GM19351 (cell line): ENCODE results near the gene PCNA.

Experiments
- ATAC-seq: cut with Tn5 transposase; IDR thresholded peaks from one replicate; pipeline ENCODE4 v1.9.1; 2021; ENCODE audit warnings: mild to moderate bottlenecking, moderate library complexity; ENCODE audit not compliant: unreplicated experiment

PCNA gene

DNA sequence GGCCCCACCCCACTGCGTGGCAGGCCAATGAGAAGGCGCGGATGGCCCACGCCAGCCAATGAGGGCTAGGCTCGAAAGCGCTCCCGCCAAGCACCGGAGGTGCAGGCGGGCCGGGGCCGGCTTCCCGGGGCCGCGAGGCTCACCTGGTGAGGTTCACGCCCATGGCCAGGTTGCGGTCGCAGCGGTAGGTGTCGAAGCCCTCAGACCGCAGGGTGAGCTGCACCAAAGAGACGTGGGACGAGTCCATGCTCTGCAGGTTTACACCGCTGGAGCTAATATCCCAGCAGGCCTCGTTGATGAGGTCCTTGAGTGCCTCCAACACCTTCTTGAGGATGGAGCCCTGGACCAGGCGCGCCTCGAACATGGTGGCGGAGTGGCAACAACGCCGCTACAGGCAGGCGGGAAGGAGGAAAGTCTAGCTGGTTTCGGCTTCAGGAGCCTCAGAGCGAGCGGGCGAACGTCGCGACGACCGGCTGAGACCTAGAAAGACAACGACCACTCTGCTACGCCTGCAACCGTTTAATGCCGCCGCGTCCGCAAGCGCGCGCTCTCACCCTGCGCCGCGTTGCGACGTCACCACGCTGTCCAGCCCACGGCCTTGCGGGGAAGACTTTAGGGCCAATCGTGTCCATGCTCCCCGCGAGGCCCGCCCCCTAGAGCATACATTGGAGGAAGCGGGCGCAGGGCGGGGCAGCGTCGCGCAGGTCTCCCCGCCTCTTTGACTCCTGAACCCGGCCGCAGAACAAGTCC, at the start of gene PCNA:
Gene PCNA (minus strand): TSS at position 524 of the 750 bp plus-strand sequence. CDS start 160 bp downstream, at position 364.
- peak; percentile 91 for ATAC-seq

- no peak for ATAC-seq
Measured at GRCh38 chr20:5168651-5169396, 49.1 kb upstream of the PCNA start.

DNA sequence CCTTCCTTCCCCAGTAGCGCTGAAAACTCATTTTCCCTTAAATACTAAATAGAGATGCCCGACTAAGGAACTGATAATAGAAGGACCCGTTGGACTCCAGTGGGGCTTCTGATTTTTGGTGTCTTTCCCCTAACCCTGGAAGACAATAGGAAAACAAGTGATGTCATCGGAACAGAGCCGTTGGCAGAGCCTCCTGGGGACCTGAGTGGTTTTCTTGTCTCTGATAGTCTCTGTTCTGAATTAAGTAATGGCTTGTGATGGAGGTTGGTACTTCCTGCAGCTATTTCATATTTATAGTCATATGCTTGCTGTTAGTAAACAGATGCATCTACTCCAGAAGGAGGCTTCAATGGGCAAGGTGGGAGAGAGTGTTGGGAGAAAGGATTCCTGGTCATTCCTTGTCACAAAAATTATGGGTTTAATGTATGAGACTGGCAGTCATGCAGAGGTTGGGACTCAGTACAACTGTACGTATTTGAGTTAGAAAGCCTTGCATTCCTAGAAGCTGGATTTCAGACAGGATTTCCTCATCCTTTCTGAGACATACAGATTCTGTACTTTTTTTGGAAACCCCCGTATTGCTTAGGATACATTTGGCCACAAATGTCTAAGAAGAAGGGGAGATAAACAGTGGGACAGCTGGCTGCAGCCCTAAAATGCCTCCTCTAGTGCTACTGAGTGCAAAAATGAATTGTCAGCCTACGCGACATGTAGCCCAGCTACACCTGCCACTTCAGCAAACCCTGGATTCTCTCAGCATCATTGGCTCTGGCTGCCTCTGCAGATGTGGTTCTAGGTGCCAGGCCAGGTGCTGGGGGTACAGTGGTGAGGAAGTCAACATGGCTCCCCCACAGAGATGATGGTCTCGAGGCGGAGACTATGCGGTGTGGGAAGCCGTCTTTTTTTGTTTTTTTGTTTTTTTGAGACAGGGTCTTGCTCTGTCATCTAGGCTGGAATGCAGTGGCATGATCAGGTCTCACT, 45.2 kb upstream of the PCNA start:
- no peak for ATAC-seq

GRCh38 chr20:5161536-5162164, 41.9 kb upstream of the PCNA start:
- no peak for ATAC-seq

GRCh38 chr20:5160882-5161281, 41.1 kb upstream of the PCNA start:
- no peak for ATAC-seq

DNA sequence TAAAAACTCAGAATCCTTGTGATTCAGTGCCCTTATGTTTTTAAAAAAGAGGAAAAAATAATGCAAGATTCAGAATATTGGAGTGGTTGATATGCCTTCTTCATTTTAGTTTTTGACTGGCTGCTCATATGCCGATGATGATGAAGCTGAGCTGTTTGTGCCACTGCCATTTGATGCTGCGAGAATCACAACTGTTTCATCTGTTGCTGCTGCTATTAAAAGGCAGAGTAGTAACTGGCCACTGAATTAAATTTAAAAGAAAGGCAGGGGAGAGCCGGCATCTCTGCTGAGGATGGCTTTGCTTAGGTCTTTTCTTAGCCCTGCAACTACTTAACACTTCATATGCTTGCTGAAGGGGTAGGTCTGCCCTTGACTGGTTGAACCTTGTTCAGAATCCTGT, 40.2 kb upstream of the PCNA start:
- no peak for ATAC-seq

- ATAC-seq, result no peak
Measured at GRCh38 chr20:5156675-5157448, 37.1 kb upstream of the PCNA start.

DNA sequence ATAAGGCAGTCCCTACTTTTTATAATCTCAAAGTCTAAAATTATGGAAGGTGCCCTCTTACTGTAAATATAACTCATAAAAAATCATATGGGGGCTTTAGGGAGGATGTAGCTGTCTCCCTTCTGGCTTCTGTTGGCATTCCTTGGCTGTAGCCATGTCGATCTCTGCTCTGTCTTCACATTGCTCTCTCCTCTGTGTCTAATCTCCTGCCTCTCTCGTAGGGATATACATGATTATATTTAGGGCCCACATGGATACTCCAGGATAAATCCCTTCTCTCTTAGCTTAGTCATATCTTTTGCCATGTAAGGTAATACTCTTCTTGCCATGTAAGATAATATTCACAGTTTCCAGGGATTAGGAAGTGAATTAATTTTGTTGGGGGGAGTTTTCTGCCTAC, 35.6 kb upstream of the PCNA start:
- no peak for ATAC-seq

DNA sequence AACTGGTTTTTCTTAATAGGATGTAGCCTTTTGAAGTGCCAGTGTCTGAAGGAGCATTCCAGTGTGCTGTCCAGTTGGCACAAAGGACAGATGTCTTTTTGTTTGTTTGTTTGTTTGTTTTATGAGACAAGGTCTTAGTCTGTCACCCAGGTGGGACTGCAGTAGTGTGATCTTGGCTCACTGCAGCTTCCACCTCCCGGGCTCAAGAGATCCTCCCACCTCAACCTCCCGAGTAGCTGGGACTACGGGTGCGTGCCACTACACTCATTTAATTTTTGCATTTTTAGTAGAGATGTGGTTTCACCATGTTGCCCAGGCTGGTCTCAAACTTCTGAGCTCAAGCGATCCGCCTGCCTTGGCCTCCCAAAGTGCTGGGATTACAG, 34.8 kb upstream of the PCNA start:
- ATAC-seq, result no peak

GRCh38 chr20:5153612-5154542, 34.1 kb upstream of the PCNA start:
- no peak for ATAC-seq

DNA sequence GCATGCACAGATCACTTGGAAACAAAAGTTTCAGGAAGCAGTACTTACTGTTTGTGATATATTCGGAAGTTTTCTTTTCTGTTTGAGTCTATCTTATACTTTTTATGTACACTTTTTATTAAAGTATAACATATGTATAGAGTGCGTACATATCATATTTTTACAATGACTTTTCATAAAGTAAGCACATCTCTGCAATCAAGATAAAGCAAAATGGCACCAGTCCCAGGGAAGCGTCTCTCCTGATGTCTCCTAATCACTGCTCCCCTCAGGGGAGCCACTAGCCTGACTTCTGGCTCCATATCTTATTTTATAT, 33.4 kb upstream of the PCNA start:
- ATAC-seq, result no peak

- ATAC-seq, result no peak
Measured at GRCh38 chr20:5150226-5151076, 30.7 kb upstream of the PCNA start.

DNA sequence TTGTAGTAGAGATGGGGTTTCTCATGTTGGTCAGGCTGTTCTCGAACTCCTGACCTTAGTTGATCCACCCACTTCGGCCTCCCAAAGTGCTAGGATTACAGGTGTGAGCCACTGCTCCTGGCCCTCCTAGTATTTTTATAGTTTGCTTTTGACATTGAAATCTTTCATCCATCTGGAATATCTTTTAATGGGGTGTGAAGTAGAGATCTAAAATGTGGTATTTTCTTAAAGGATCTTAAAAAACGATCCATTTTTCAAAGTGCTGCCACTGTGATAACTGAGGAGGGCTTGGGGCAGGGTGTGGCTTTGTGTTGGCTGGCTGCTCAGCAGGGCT, 30.1 kb upstream of the PCNA start:
- no peak for ATAC-seq

DNA sequence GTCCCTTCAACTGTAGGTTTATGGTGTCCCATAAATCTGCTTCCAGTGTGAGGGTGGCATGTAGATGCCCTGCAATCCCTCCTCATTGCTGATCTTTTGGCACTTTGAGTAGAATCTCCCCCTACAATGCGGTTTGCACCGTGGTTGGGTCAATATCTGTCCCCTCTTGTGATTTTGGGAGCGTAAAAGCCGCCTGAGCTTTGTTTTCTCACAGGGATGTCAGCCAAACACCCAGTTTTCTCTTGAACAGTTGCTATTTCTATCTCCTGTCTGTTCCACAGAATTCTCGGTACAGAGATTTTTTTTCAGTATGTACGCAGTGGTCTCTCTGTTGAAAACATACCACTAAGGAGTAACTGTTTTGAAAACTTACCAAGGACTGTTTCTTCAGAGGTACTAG, 28.8 kb upstream of the PCNA start:
- ATAC-seq, result no peak

GRCh38 chr20:5146871-5147592, 27.3 kb upstream of the PCNA start:
- ATAC-seq, result no peak

GRCh38 chr20:5146099-5146668, 26.4 kb upstream of the PCNA start:
- ATAC-seq, result no peak

DNA sequence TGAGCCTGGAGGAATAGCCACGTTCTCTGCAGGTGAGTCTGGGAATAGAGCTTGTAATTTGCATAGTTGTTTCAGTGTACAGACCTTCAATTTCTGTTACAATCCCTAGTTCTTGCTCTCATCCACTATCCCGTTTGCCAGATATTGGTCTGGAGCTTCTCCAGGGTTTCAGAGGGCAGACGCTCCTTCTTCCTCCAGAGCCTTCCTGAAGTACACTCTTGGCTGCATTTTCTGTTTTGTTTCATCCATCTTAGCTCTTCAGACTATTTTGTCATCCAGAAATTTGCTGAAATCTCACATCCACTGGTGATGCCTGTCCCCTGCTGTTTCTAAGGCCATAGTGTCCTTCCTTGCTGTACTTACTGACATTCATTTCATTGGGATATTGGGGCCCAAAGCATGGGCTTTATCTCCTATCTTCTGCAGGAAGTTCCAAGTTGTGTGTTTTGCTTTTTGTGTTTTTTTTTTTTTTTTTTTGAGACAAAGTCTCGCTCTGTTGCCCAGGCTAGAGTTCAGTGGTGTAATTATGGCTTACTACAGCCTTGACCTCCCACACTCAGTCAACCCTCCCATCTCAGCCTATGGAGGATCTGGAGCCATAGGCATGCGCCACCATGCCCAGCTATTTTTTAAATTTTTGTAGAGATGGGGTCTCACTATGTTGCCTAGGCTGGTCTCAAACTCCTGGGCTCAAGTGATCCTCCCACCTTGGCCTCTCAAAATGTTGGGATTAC, 25.8 kb upstream of the PCNA start:
- ATAC-seq, result no peak
